NB4 (cell line): Measurements from ENCODE around the gene EIF4E3.

ENCODE experiments used
- POLR2A ChIP-seq: IDR thresholded peaks from 2 replicates; pipeline ENCODE4 v1.6.1; 2011; ENCODE audit warnings: mild to moderate bottlenecking; ENCODE audit not compliant: insufficient read length; ENCODE audit errors: extremely low read depth
- TF ChIP-seq, protein P1 (sequence below): IDR thresholded peaks from one replicate; pipeline ENCODE4 v1.5.1; 2012; ENCODE audit warnings: low read depth, low read length

DNA sequence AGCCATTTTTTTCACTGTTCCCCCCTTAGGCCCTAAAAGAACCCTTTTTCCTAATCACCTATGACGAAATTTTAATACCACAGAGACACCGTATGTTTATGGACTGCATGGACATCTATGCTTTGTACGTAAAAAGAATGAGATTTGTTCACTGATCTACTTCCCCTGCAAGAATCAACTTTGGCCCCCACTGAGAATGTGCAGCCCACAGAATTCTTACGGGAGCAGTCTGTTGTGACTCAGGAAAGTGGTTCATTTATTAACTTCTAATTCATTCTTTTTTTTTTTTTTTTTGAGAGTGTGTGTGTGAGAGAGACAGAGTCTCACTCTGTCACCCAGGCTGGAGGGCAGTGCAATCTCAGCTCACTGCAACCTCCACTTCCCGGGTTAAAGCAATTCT, 17.6 kb downstream of the EIF4E3 start:
- TF ChIP-seq, protein P1, sequence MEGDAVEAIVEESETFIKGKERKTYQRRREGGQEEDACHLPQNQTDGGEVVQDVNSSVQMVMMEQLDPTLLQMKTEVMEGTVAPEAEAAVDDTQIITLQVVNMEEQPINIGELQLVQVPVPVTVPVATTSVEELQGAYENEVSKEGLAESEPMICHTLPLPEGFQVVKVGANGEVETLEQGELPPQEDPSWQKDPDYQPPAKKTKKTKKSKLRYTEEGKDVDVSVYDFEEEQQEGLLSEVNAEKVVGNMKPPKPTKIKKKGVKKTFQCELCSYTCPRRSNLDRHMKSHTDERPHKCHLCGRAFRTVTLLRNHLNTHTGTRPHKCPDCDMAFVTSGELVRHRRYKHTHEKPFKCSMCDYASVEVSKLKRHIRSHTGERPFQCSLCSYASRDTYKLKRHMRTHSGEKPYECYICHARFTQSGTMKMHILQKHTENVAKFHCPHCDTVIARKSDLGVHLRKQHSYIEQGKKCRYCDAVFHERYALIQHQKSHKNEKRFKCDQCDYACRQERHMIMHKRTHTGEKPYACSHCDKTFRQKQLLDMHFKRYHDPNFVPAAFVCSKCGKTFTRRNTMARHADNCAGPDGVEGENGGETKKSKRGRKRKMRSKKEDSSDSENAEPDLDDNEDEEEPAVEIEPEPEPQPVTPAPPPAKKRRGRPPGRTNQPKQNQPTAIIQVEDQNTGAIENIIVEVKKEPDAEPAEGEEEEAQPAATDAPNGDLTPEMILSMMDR, result no peak
- TF ChIP-seq POLR2A, result no peak
